BE2C (cell line): ENCODE results near the gene TGFBRAP1.

Experiments used
- DNase-seq: peaks from one replicate; pipeline ENCODE4 v3.0.0-alpha.2; 2020
- H3K27me3 ChIP-seq: fragments of 250-450 bp; sonication (Bioruptor Pico); 2 replicates; pipeline ENCODE4 v1.5.1; 2020; ENCODE audit warnings: mild to moderate bottlenecking
- H3K36me3 ChIP-seq: fragments of 250-450 bp; sonication (Bioruptor Pico); 2 replicates; pipeline ENCODE4 v1.5.1; 2020; ENCODE audit warnings: mild to moderate bottlenecking
- H3K4me1 ChIP-seq: fragments of 250-450 bp; sonication (Bioruptor Pico); 2 replicates; pipeline ENCODE4 v1.5.1; 2020
- H3K4me3 ChIP-seq: 2 replicates; pipeline ENCODE4 v1.5.1; 2011; ENCODE audit warnings: low read depth, low read length
- H3K9me3 ChIP-seq: fragments of 250-450 bp; sonication (Bioruptor Pico); 2 replicates; pipeline ENCODE4 v1.5.1; 2020
- TF ChIP-seq, protein P1 (sequence below): IDR thresholded peaks from 2 replicates; pipeline ENCODE4 v1.5.1; 2012; ENCODE audit warnings: mild to moderate bottlenecking, low read depth, low read length

The TGFBRAP1 gene

DNA sequence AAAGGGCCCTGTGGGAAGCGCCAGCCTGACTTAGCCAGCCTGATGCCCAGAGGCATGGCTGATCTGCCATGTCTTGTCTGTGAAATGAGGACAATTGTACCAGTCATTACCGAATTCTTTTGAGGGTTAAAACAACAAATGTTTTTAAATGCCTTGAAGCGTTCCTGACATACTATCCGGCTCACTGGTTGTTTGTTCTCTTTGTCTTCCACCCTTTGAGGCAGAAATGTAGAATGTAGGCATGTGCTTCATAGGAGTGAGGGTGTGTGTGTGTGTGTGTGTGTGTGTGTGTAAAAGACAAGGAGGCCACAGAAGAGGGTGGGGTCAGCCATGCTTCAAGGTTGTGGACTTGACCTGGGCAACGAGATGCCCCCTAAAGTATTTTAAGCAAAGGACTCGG, 35.5 kb downstream of the TGFBRAP1 start:
- H3K36me3 ChIP-seq: peaks cover 4% of the 10 kb centered on the region; the same call in 1 of the 2 replicates
- H3K4me1 ChIP-seq: no peaks in the 10 kb centered on the region
- no peaks in the 10 kb centered on the region for H3K9me3 ChIP-seq
- no peaks in the 10 kb centered on the region for H3K27me3 ChIP-seq
- DNase-seq: no peak
- H3K4me3 ChIP-seq: no peak overlapping the region
- TF ChIP-seq, protein P1, sequence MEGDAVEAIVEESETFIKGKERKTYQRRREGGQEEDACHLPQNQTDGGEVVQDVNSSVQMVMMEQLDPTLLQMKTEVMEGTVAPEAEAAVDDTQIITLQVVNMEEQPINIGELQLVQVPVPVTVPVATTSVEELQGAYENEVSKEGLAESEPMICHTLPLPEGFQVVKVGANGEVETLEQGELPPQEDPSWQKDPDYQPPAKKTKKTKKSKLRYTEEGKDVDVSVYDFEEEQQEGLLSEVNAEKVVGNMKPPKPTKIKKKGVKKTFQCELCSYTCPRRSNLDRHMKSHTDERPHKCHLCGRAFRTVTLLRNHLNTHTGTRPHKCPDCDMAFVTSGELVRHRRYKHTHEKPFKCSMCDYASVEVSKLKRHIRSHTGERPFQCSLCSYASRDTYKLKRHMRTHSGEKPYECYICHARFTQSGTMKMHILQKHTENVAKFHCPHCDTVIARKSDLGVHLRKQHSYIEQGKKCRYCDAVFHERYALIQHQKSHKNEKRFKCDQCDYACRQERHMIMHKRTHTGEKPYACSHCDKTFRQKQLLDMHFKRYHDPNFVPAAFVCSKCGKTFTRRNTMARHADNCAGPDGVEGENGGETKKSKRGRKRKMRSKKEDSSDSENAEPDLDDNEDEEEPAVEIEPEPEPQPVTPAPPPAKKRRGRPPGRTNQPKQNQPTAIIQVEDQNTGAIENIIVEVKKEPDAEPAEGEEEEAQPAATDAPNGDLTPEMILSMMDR: no peak

DNA sequence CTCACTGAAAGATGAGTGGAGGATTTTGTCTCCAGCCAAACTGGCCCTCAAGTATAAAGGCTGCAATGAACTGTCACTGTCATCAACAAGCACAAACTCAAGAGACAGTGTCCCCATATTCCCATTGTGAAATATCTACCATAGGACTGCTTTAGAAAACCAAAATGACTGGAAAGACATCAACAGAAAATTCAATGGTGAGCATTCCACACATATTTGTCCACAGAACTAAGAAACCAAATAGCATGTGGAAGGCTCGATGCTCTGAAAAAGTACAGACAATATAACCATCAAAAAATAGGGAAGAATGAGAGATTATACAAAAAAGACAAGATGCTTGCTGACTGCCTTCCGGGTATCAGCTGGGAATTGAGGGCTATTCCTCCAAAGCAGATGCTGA, 37.6 kb downstream of the TGFBRAP1 start:
- DNase-seq: no peak
- Histone ChIP-seq H3K4me3 (no peak overlapping the region), H3K9me3 (no peaks in the 10 kb centered on the region), H3K36me3 (peaks cover 4% of the 10 kb centered on the region; the same call in 1 of the 2 replicates), H3K4me1 (no peaks in the 10 kb centered on the region), H3K27me3 (no peaks in the 10 kb centered on the region)
- TF ChIP-seq, protein P1: no peak

DNA sequence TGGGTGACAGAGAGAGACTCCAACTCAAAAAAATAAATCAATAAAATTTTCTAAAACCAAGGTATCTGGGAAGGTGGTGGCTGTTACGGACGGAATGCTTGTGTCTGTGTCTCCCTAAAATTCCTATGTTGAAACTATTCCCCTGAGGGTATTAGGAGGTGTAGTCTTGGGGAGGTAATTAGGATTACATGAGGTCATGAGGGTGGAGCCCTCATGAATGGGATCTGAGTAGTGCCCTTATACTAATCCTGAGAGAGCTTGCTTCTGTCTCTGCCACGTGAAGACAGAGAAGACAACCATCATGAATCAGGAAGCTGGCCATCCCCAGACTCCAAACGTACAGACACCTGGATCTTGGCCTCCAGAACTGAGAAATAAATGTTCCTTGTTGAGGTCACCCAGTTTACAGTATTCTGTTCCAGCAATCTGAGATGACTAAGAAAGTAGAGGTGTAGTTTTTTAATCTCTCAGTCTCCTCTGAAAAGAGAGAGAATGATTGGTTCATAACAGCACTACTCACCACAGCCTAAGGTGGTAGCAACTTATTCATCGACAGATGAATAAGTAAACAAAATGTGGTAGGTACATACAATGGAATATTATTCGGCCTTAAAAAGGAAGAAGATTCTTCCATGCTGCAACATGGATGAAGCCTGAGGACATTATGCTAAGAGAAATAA, 38.4 kb downstream of the TGFBRAP1 start:
- DNase-seq: no peak
- H3K36me3 ChIP-seq: peaks cover 4% of the 10 kb centered on the region; the same call in 1 of the 2 replicates
- TF ChIP-seq, protein P1: no peak

DNA sequence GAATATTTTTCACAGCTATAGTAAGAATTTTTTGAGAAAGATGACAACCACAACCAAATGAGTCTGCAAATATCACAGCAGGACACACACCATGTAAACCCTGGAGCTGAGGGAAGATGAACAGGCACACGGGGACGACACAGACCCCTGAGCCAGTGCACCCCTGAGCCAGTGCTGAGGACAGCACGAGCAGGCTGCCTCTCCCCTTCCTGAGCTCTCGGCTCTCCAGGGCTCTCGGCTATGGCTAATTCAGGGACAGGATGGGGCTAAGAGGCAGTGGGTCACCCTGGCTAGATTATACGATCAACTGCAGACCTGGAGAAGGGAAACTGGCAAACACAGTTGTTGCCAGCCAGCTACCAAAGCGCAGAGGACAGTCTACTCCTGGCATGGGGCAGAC, 41.4 kb downstream of the TGFBRAP1 start:
- Histone ChIP-seq H3K9me3 (no peaks in the 10 kb centered on the region), H3K4me1 (no peaks in the 10 kb centered on the region), H3K27me3 (no peaks in the 10 kb centered on the region), H3K36me3 (peaks cover 4% of the 10 kb centered on the region; the same call in 1 of the 2 replicates), H3K4me3 (no peak overlapping the region)
- TF ChIP-seq, protein P1: no peak
- no peak for DNase-seq

More for the DNA sequence above, 38.4 kb downstream of the TGFBRAP1 start:
- H3K9me3 ChIP-seq: no peaks in the 10 kb centered on the region
- no peak overlapping the region for H3K4me3 ChIP-seq
- H3K27me3 ChIP-seq: no peaks in the 10 kb centered on the region
- H3K4me1 ChIP-seq: no peaks in the 10 kb centered on the region

DNA sequence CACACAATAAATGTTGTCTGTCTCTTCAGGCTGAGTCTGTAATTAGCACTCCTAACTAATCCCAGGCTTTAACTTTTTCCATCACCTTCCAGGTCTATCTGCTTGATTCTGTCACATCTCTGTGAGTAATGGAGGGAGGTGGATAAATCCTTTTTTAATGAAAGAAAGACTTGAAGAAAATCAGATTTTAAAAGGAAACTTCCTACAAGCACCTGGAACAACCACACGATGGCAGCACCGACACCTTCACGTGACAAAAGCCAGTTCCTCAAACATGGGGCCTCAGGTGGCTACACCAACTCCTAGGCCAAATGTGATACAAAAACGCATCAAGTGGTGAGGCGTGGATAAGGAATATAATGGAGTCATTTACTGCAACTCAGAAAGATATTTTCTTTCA, 41.8 kb downstream of the TGFBRAP1 start:
- Histone ChIP-seq H3K4me1 (no peaks in the 10 kb centered on the region), H3K27me3 (no peaks in the 10 kb centered on the region), H3K9me3 (no peaks in the 10 kb centered on the region), H3K4me3 (no peak overlapping the region), H3K36me3 (peaks cover 4% of the 10 kb centered on the region; the same call in 1 of the 2 replicates)
- TF ChIP-seq, protein P1: peak; percentile 47
- peak; percentile 23 for DNase-seq

DNA sequence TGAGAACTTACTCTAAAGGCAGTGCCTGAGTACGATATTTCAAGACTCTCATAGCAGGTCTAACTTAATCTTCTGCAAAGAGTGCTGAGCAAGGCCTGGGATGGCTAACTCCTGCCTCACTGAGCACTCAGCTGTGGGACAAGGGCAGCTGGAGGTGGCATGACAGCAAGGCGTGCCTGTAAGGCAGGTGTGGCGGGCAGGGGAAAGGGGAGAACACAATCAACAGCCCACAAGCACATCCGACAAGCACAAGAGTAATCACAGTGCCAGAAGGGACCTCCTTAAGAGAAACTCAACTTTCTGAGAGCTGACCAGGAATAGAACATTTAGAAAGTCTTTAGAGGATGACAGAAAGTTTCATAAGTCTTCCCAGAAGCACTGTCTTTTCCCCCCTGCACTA, 46.0 kb downstream of the TGFBRAP1 start:
- H3K9me3 ChIP-seq: no peaks in the 10 kb centered on the region
- no peak overlapping the region for H3K4me3 ChIP-seq
- H3K27me3 ChIP-seq: no peaks in the 10 kb centered on the region
- H3K36me3 ChIP-seq: no peaks in the 10 kb centered on the region; the same call in 1 of the 2 replicates
- TF ChIP-seq, protein P1: no peak
- H3K4me1 ChIP-seq: no peaks in the 10 kb centered on the region
- DNase-seq: no peak
